Nephron progenitor cell (in vitro differentiated cells): ENCODE measurements around the gene GRN.

Experiments used
- DNase-seq: peaks from one replicate; pipeline ENCODE4 v3.0.0; 2021
- H3K27ac Mint-ChIP-seq: 2 replicates; pipeline ENCODE4 v1.8.0; 2021; ENCODE audit warnings: mild to moderate bottlenecking, moderate library complexity, mixed read lengths
- H3K27me3 Mint-ChIP-seq: 2 replicates; pipeline ENCODE4 v1.8.0; 2021; ENCODE audit warnings: mild to moderate bottlenecking, low read depth, mixed read lengths; ENCODE audit not compliant: poor library complexity
- H3K36me3 Mint-ChIP-seq: 2 replicates; pipeline ENCODE4 v1.8.0; 2021; ENCODE audit warnings: low read depth, mixed read lengths
- H3K4me1 Mint-ChIP-seq: 2 replicates; pipeline ENCODE4 v1.8.0; 2021; ENCODE audit warnings: mixed read lengths
- H3K4me3 Mint-ChIP-seq: 2 replicates; pipeline ENCODE4 v1.8.0; 2021; ENCODE audit warnings: mild to moderate bottlenecking, moderate library complexity, mixed read lengths
- H3K9me3 Mint-ChIP-seq: 2 replicates; pipeline ENCODE4 v1.8.0; 2021; ENCODE audit warnings: mild to moderate bottlenecking, moderate library complexity, mixed read lengths
- TF ChIP-seq, protein P1 (sequence below): fragments of 200-600 bp; sonication (generic); IDR thresholded peaks from 2 replicates; pipeline ENCODE4 v1.5.0; 2021; ENCODE audit warnings: antibody characterized with exemption

Gene GRN

DNA sequence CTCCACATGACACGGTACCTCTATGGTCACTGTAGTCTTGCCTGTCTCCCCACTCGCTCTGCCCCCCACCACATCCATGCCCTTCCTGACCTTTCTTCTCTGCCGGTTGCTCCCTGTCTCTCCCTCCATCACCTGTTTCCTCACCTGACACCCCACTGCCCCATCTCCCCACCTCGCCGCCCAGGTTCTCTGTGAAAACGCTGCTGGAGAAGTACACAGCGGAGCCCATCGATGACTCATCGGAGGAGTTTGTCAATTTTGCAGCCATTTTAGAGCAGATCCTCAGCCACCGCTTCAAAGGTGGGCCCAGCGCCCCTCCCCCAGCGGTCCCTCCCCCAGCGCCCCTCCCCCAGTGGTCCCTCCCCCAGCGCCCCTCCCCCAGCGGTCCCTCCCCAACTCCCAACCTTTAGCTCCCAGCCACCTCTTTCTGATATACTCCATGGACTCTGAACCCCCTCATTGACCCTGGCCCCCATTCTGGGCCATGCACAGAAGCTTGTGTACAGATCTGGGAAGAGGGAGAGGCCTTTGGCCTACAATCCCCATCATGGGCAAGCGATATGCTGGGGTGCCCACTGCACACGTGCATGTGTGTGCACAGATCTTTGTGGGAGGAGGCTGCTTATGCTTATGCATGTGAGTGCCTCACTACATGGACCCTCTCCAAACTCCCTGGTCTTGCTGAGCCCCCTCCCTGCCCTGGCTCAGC is 32.6 kb upstream of the GRN start:
- Mint-ChIP-seq H3K36me3 (no peaks in the 10 kb centered on the region), H3K9me3 (peaks cover 3% of the 10 kb centered on the region), H3K4me1 (peaks cover 21% of the 10 kb centered on the region), H3K4me3 (no peak overlapping the region), H3K27ac (peak overlapping the region; percentile 2), H3K27me3 (peaks cover 81% of the 10 kb centered on the region)
- no peak for DNase-seq
- TF ChIP-seq, protein P1, sequence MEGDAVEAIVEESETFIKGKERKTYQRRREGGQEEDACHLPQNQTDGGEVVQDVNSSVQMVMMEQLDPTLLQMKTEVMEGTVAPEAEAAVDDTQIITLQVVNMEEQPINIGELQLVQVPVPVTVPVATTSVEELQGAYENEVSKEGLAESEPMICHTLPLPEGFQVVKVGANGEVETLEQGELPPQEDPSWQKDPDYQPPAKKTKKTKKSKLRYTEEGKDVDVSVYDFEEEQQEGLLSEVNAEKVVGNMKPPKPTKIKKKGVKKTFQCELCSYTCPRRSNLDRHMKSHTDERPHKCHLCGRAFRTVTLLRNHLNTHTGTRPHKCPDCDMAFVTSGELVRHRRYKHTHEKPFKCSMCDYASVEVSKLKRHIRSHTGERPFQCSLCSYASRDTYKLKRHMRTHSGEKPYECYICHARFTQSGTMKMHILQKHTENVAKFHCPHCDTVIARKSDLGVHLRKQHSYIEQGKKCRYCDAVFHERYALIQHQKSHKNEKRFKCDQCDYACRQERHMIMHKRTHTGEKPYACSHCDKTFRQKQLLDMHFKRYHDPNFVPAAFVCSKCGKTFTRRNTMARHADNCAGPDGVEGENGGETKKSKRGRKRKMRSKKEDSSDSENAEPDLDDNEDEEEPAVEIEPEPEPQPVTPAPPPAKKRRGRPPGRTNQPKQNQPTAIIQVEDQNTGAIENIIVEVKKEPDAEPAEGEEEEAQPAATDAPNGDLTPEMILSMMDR: no peak

DNA sequence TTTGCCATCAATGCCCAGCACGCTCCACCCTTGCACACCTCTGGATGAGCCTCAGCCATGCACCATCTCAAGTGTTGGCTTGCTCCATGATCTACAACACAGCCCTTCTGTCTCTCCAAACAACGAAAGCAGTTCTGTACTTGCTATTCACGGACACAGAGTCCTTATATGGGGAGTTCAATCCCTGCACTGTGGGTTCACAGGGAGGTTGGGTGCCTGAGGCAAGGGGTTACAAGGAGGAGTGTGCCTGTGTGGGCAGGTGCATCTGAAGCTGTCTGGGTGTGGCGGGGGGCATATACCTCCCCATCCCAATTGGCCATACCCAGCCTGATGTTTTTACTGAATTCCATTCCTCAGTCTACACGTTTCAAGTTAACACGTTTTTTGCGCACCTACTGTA is 31.1 kb upstream of the GRN start:
- Mint-ChIP-seq H3K4me1 (peaks cover 18% of the 10 kb centered on the region), H3K4me3 (peak overlapping the region; percentile 65), H3K27me3 (peaks cover 93% of the 10 kb centered on the region), H3K9me3 (peaks cover 4% of the 10 kb centered on the region), H3K27ac (no peak overlapping the region), H3K36me3 (no peaks in the 10 kb centered on the region)
- DNase-seq: no peak
- TF ChIP-seq, protein P1: no peak

DNA sequence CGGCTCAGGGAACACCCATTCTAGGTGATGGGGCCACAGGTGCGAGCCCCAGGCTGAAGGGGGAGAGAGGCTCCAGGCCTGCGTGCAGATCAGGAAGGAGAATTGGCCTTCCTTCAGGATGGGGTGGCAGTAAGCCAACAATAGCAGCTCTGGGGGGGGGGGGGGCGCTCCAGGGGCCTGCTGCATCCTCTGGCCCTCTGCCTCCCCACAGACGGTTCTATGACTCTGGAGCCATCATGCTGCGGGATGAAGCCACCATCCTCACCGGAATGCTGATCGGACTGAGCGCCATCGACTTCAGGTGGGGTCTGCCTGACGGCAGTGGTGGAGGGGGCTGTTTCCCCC is 30.6 kb upstream of the GRN start:
- peaks cover 4% of the 10 kb centered on the region for H3K9me3 Mint-ChIP-seq
- H3K4me3 Mint-ChIP-seq: peak overlapping the region; percentile 65

DNA sequence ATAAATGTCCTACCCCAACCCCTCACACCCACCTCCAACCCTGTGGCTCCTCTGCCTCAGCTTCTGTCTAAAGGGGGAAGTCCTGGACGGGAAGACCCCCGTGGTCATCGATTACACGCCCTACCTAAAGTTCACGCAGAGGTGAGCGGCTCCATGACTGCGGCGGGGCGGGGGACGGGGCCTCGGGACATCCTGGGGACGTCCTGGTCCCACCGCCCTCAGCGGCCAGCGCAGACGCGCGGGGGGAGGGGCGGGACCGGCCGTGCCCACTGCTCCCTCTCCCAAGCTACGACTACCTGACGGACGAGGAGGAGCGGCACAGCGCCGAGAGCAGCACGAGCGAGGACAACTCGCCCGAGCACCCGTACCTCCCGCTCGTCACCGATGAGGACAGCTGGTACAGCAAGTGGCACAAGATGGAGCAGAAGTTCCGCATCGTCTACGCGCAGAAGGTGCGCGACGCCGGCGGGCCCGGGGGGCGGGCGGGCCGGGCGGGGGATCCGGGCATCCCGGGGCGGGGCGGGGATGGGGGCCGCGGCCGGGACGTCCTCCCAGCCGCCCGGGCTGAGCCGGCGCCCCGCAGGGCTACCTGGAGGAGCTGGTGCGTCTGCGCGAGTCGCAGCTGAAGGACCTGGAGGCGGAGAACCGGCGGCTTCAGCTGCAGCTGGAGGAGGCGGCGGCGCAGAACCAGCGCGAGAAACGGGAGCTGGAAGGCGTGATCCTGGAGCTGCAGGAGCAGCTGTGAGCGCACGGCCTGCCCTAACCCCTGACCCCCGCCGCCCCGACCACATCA is 30.0 kb upstream of the GRN start:
- TF ChIP-seq, protein P1: no peak
- peaks cover 4% of the 10 kb centered on the region for H3K9me3 Mint-ChIP-seq
- H3K27me3 Mint-ChIP-seq: peaks cover 88% of the 10 kb centered on the region
- H3K4me1 Mint-ChIP-seq: peaks cover 18% of the 10 kb centered on the region
- H3K27ac Mint-ChIP-seq: no peak overlapping the region
- H3K36me3 Mint-ChIP-seq: peaks cover 6% of the 10 kb centered on the region
- H3K4me3 Mint-ChIP-seq: peak overlapping the region; percentile 79
- peak; percentile 70 for DNase-seq

More for the DNA sequence above, 30.6 kb upstream of the GRN start:
- Mint-ChIP-seq H3K27me3 (peaks cover 94% of the 10 kb centered on the region), H3K27ac (no peak overlapping the region), H3K4me1 (peaks cover 18% of the 10 kb centered on the region), H3K36me3 (peaks cover 3% of the 10 kb centered on the region)
- no peak for DNase-seq
- TF ChIP-seq, protein P1: no peak

DNA sequence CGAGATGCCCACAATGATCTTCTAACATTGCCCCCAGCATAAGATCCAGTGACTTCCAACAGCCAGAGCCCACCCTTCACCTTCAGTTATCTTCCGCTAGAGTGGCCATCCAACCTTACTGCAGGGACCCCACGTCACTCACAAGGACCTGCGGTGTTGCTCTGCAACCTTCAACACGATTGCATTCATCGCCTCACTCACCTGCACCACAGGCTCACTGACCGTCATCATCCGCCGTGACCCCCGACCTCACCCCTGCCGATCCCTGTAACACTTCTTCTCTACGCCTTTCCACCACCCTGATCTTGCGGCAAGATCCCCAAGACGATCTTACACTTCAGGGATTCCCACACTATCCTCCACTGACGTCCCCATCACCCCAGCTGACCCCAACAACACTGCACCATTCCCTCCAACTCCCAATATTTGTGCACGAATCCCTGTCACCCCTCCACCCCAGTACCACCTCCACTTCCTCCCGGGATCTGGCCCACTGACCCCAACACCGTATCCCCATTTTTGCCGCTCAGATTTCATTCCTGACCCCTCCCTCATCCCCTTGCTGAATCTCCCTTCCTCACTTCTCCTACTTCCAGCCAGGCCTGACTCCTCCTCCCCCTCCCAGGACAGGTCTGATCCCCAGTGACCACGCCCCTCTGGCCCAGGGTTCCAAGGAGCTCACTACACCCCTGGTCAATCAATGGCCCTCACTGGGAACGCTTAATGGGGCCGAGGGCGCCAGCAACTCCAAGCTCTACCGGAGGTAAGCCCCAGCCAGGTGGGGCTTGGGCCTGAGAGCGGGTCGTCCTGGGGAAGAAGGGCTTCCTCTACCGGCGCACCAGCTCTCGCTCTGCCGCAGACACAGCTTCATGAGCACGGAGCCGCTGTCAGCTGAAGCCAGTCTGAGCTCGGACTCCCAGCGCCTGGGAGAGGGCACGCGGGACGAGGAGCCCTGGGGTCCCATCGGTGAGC is 29.1 kb upstream of the GRN start:
- peaks cover 18% of the 10 kb centered on the region for H3K4me1 Mint-ChIP-seq
- H3K36me3 Mint-ChIP-seq: peaks cover 6% of the 10 kb centered on the region
- peaks cover 78% of the 10 kb centered on the region for H3K27me3 Mint-ChIP-seq
- TF ChIP-seq, protein P1: no peak
- H3K27ac Mint-ChIP-seq: no peak overlapping the region
- peak overlapping the region; percentile 79 for H3K4me3 Mint-ChIP-seq
- peak; percentile 65 for DNase-seq
- H3K9me3 Mint-ChIP-seq: peaks cover 4% of the 10 kb centered on the region
